Endothelial cell of umbilical vein (primary cell): Measurements from ENCODE around the gene SLC19A1. TPM values are rescaled to one million over a fixed set of nuclear protein-coding genes. Genes with fewer than 3 reads are reported as not detected.

Experiments
- BruUV-seq: library from RNA; stranded (reverse); fragments of 400-500 nt; replicated peaks from 2 replicates; lab custom pipeline; 2021; lab: Mats Ljungman, UMichigan
- CTCF ChIA-PET: fragments of 300-600, 350-600 bp; sonication (Branson Sonifier 250); formaldehyde crosslinking; loops from one replicate; lab custom pipeline; 2021; ENCODE audit warnings: antibody characterized with exemption, inconsistent platforms; lab: Charles Lee
- POLR2A ChIA-PET: fragments of 300-600, 350-600 bp; sonication (Branson Sonifier 250); formaldehyde crosslinking; loops from one replicate; lab custom pipeline; 2021; ENCODE audit warnings: antibody characterized with exemption, inconsistent platforms; lab: Charles Lee
- DNase-seq: peaks from one replicate; pipeline ENCODE4 v3.0.0-alpha.2; 2011; ENCODE audit warnings: low read depth, low spot score
- FAIRE-seq: peaks from 2 replicates; lab custom pipeline; 2011; peaks lifted over from hg19 to GRCh38; lab: Jason Lieb, UNC
- H2AFZ ChIP-seq: 2 replicates; pipeline ENCODE4 v1.6.0; 2012; ENCODE audit warnings: low read depth, low read length, control low read depth, inconsistent platforms
- H3K27ac ChIP-seq: 2 replicates; pipeline ENCODE4 v1.5.1; 2011; ENCODE audit warnings: low read depth, mild to moderate bottlenecking, control low read depth, low read length, moderate library complexity; ENCODE audit not compliant: insufficient read depth
- H3K27me3 ChIP-seq, 2 experiments: 2 replicates each; pipeline versions ENCODE4 v1.6.0 to v1.6.1; 2011; ENCODE audit warnings: low read length in 2 of 2, mixed read lengths in 1 of 2; ENCODE audit not compliant: control insufficient read depth in 2 of 2, insufficient read depth in 2 of 2
- H3K36me3 ChIP-seq, 2 experiments: 2 replicates in 1 of 2; 3 replicates in 1 of 2; pipeline ENCODE4 v1.5.1; 2011; ENCODE audit warnings: low read length in 2 of 2, mild to moderate bottlenecking in 1 of 2, moderate library complexity in 1 of 2; ENCODE audit not compliant: control insufficient read depth in 2 of 2, insufficient read depth in 2 of 2; ENCODE audit errors: extremely low read depth in 1 of 2
- H3K4me1 ChIP-seq: 3 replicates; pipeline ENCODE4 v1.5.1; 2011; ENCODE audit warnings: mild to moderate bottlenecking, low read length; ENCODE audit not compliant: control insufficient read depth, insufficient read depth; ENCODE audit errors: extremely low read depth
- H3K4me2 ChIP-seq: 2 replicates; pipeline ENCODE4 v1.6.1; 2011; ENCODE audit warnings: low read length, control low read depth, mixed read lengths; ENCODE audit not compliant: insufficient read depth
- H3K4me3 ChIP-seq, 3 experiments: fragments of 200-600 bp in 1 of 3; sonication (generic), shearing (Covaris generic) in 1 of 3; replicated peaks in 1 of 3; 2 replicates each; pipeline ENCODE4 v1.5.1; 2011 to 2016; ENCODE audit warnings: control low read depth in 3 of 3, low read length in 3 of 3, mild to moderate bottlenecking in 2 of 3, inconsistent platforms in 1 of 3, low read depth in 1 of 3, moderate library complexity in 1 of 3; ENCODE audit not compliant: insufficient read depth in 1 of 3
- H3K79me2 ChIP-seq: 2 replicates; pipeline ENCODE4 v1.6.0; 2012; ENCODE audit warnings: low read length, inconsistent platforms; ENCODE audit not compliant: control insufficient read depth, insufficient read depth
- H3K9ac ChIP-seq: replicated peaks from 2 replicates; pipeline ENCODE3; 2011; ENCODE audit warnings: low read length, control low read depth; ENCODE audit not compliant: insufficient read depth; ENCODE audit errors: extremely low read depth
- H3K9me1 ChIP-seq: replicated peaks from 3 replicates; pipeline ENCODE4 v1.6.0; 2011; ENCODE audit warnings: mild to moderate bottlenecking, low read length; ENCODE audit not compliant: control insufficient read depth, insufficient read depth; ENCODE audit errors: extremely low read depth
- H3K9me3 ChIP-seq: replicated peaks from 2 replicates; pipeline ENCODE4 v1.5.1; 2012; ENCODE audit warnings: low read length, inconsistent platforms; ENCODE audit not compliant: control insufficient read depth, insufficient read depth
- H4K20me1 ChIP-seq: replicated peaks from 2 replicates; pipeline ENCODE3; 2011; ENCODE audit warnings: mild to moderate bottlenecking, low read length; ENCODE audit not compliant: control insufficient read depth, insufficient read depth; ENCODE audit errors: extremely low read depth
- EZH2 ChIP-seq: IDR thresholded peaks from 2 replicates; pipeline ENCODE4 v1.6.1; 2012; ENCODE audit warnings: borderline replicate concordance, low read depth, mild to moderate bottlenecking, moderate library complexity, low read length, inconsistent platforms; ENCODE audit not compliant: severe bottlenecking
- FOS ChIP-seq: IDR thresholded peaks from 2 replicates; pipeline ENCODE4 v1.6.1; 2011; ENCODE audit warnings: mild to moderate bottlenecking, low read length, moderate library complexity, borderline replicate concordance; ENCODE audit not compliant: insufficient read depth
- GATA2 ChIP-seq: IDR thresholded peaks from 2 replicates; pipeline ENCODE4 v1.7.0; 2011; ENCODE audit warnings: low read depth, mild to moderate bottlenecking, moderate library complexity, mixed read lengths, low read length; ENCODE audit not compliant: insufficient read length, insufficient read depth
- JUN ChIP-seq: IDR thresholded peaks from 2 replicates; pipeline ENCODE4 v1.6.1; 2011; ENCODE audit warnings: borderline replicate concordance, low read depth; ENCODE audit not compliant: insufficient read length, insufficient read depth
- MYC ChIP-seq: IDR thresholded peaks from one replicate; pipeline ENCODE4 v1.6.1; 2011; ENCODE audit warnings: mild to moderate bottlenecking, low read depth, low read length
- POLR2A ChIP-seq: IDR thresholded peaks from 2 replicates; pipeline ENCODE4 v1.6.1; 2012; ENCODE audit warnings: low read depth, mild to moderate bottlenecking, control low read depth, low read length
- POLR2AphosphoS5 ChIP-seq: IDR thresholded peaks from 2 replicates; pipeline ENCODE4 v1.6.1; 2012; ENCODE audit warnings: low read depth, mild to moderate bottlenecking, control low read depth, low read length, moderate library complexity; ENCODE audit not compliant: insufficient read depth
- dilution Hi-C: fragments of 300-500 bp; cut with MboI; formaldehyde crosslinking; loops from one replicate; pipeline ENCODE4 v1.15.0; 2019; ENCODE audit warnings: low sequenced_read_pairs; ENCODE audit not compliant: extremely low pct_ligation_motif_present
- intact Hi-C: fragments of 100-400 bp; cut with micrococcal nuclease; formaldehyde crosslinking; loops from one replicate; pipeline ENCODE4 v1.10.0; 2022
- polyA plus RNA-seq, 4 experiments: library from polyadenylated mRNA; depleted of rRNA in 3 of 4; stranded (reverse) in 3 of 4; unstranded in 1 of 4; fragments of >200 nt; gene quantifications; 2 replicates each; pipeline versions ENCODE4 v1.2.1 to v1.2.3, GENCODE V29; 2011 to 2012; ENCODE audit warnings: missing spikeins in 1 of 4
- total RNA-seq: library from RNA; stranded (reverse); gene quantifications from 2 replicates; pipeline ENCODE4 v1.2.3, GENCODE V29; 2021
- TF ChIP-seq, protein P1 (sequence below), 2 donors: IDR thresholded peaks; 1 replicate in 1 of 2; 2 replicates in 1 of 2; pipeline ENCODE4 v1.5.1; 2011; ENCODE audit warnings: low read length in 2 of 2, mild to moderate bottlenecking in 2 of 2, moderate library complexity in 2 of 2, control low read depth in 1 of 2, inconsistent platforms in 1 of 2, low read depth in 1 of 2; ENCODE audit not compliant: insufficient read depth in 1 of 2; ENCODE audit errors: extremely low read depth in 1 of 2
- TF ChIP-seq, protein P2 (sequence below): IDR thresholded peaks from 2 replicates; pipeline ENCODE4 v1.6.1; 2011; ENCODE audit not compliant: insufficient read depth, insufficient read length

SLC19A1 gene
- total and polyA plus RNA-seq, 2 donors (not counting 3 experiments of a cell fraction or from before 2014, with no cell fraction given), result 36.3 to 54.6 TPM

DNA sequence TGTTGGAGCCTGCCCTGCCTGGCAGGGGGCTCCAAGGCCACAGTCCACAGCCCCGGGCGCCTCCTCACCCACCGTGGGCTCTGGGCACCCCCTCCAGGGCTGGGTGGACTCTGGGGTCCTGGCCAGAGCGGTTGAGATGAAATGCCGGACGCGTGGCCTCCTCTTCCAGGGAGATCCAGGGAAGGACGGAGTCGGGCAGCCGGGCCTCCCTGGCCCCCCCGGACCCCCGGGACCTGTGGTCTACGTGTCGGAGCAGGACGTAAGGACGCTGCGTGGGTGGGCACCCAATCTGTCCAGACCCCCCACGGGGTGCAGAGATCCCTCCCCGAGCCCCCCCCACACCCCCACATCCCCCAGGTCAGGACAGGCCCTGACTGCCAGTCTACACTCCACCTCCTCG is 51.2 kb downstream of the SLC19A1 start:
- CTCF ChIA-PET, result no interaction called here

DNA sequence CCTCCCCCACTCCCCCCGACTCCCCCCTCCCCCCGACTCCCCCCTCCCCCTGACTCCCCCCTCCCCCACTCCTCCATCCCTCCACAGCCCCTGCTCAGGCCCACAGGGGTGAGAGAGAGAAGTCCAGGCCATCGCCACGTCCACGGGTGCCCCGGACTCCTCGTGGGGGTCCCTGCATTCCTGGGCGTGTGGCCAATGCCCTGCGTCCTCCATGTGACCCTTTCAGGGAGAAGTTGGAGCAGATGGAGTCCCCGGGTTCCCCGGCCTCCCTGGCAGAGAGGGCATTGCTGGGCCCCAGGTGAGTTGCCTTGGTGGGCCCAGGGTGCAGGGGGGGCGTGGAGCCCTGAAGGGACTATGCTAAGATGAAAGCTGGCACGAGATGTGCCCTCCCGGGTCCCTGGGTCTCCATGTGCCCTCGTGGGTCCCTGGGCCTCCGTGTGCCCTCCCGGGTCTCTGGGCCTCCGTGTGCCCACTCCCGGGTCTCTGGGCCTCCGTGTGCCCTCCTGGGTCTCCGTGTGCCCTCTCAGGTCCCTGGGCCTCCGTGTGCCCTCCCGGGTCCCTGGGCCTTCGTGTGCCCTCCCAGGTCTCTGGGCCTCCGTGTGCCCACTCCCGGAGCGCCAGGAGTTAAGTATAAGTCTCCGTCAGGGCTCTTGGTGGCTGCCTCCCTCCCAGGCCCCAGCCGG is 52.0 kb downstream of the SLC19A1 start:
- Histone ChIP-seq H3K27ac (no peak overlapping the region), H3K9ac (no peak overlapping the region), H3K4me1 (no peaks in the 10 kb centered on the region), H3K9me1 (no peaks in the 10 kb centered on the region), H3K79me2 (no peaks in the 10 kb centered on the region), H3K4me2 (no peak overlapping the region), H3K36me3 (peaks cover 6 to 29% of the 10 kb centered on the region in 2 experiments), H2AFZ (no peak overlapping the region), H4K20me1 (no peaks in the 10 kb centered on the region), H3K4me3 (no peak overlapping the region), H3K27me3 (no peaks in the 10 kb centered on the region), H3K9me3 (no peaks in the 10 kb centered on the region)
- FAIRE-seq (no peak), DNase-seq (no peak)
- no peak for TF ChIP-seq JUN
- TF ChIP-seq FOS, result no peak
- TF ChIP-seq, protein P1, sequence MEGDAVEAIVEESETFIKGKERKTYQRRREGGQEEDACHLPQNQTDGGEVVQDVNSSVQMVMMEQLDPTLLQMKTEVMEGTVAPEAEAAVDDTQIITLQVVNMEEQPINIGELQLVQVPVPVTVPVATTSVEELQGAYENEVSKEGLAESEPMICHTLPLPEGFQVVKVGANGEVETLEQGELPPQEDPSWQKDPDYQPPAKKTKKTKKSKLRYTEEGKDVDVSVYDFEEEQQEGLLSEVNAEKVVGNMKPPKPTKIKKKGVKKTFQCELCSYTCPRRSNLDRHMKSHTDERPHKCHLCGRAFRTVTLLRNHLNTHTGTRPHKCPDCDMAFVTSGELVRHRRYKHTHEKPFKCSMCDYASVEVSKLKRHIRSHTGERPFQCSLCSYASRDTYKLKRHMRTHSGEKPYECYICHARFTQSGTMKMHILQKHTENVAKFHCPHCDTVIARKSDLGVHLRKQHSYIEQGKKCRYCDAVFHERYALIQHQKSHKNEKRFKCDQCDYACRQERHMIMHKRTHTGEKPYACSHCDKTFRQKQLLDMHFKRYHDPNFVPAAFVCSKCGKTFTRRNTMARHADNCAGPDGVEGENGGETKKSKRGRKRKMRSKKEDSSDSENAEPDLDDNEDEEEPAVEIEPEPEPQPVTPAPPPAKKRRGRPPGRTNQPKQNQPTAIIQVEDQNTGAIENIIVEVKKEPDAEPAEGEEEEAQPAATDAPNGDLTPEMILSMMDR (IDR thresholded peaks at IDR 0.05; ENCODE audit: extremely low read depth in 1 of 2, insufficient read depth in 1 of 2, low read depth in 1 of 2, low read length in 2 of 2), result no peak
- no peak for TF ChIP-seq POLR2A
- no peak for TF ChIP-seq POLR2AphosphoS5
- no peak for TF ChIP-seq MYC
- TF ChIP-seq, protein P2, sequence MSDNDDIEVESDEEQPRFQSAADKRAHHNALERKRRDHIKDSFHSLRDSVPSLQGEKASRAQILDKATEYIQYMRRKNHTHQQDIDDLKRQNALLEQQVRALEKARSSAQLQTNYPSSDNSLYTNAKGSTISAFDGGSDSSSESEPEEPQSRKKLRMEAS, result no peak
- no peak for TF ChIP-seq EZH2
- TF ChIP-seq GATA2, result no peak
- POLR2A ChIA-PET, result no interaction called here
- intact Hi-C loops (no loop called here), dilution Hi-C loops (no loop called here)
- BruUV-seq, result no TSS peak
- CTCF ChIA-PET, result no interaction called here

More for the DNA sequence above, 51.2 kb downstream of the SLC19A1 start:
- intact Hi-C loops (no loop called here), dilution Hi-C loops (no loop called here)
- TF ChIP-seq GATA2 (no peak), POLR2AphosphoS5 (no peak)
- no peaks in the 10 kb centered on the region for H3K4me1 ChIP-seq
- no peaks in the 10 kb centered on the region for H4K20me1 ChIP-seq
- FAIRE-seq (no peak), DNase-seq (no peak)
- no peak overlapping the region for H2AFZ ChIP-seq
- no peaks in the 10 kb centered on the region for H3K27me3 ChIP-seq
- H3K4me3 ChIP-seq, result no peak overlapping the region
- H3K36me3 ChIP-seq, result peaks cover 6 to 38% of the 10 kb centered on the region in 2 experiments
- no peaks in the 10 kb centered on the region for H3K9me3 ChIP-seq
- no peak overlapping the region for H3K9ac ChIP-seq
- BruUV-seq, result no TSS peak
- POLR2A ChIA-PET, result no interaction called here
- H3K9me1 ChIP-seq, result no peaks in the 10 kb centered on the region
- no peak overlapping the region for H3K4me2 ChIP-seq
- no peak overlapping the region for H3K27ac ChIP-seq
- H3K79me2 ChIP-seq, result no peaks in the 10 kb centered on the region
